K562 (cell line): Measurements from ENCODE around the gene SNX14.

Experiments used
- KAT8 ChIP-seq: fragments of 450-650 bp; IDR thresholded peaks from 2 replicates; pipeline ENCODE4 v1.6.1; 2016; ENCODE audit warnings: low read depth, mild to moderate bottlenecking
- MAZ ChIP-seq, 2 experiments: fragments of 450-650 bp in 1 of 2; sonication (generic) in 1 of 2; formaldehyde crosslinking; IDR thresholded peaks in 1 of 2; conservative IDR thresholded peaks in 1 of 2; 2 replicates each; pipeline versions ENCODE4 v1.4.0 to v1.5.0; 2020; ENCODE audit warnings: mild to moderate bottlenecking in 1 of 2, missing genetic modification reagents in 1 of 2
- SMARCC2 ChIP-seq: fragments of 450-650 bp; IDR thresholded peaks from 2 replicates; pipeline ENCODE4 v1.6.1; 2017; ENCODE audit warnings: antibody characterized with exemption, moderate library complexity, mild to moderate bottlenecking, low read depth
- YY1 ChIP-seq, 3 experiments: IDR thresholded peaks; 2 replicates each; pipeline ENCODE4 v1.6.1; 2011; ENCODE audit warnings: low read length in 2 of 3, mild to moderate bottlenecking in 2 of 3, moderate library complexity in 2 of 3, borderline replicate concordance in 1 of 3, control low read depth in 1 of 3, low read depth in 1 of 3; ENCODE audit not compliant: insufficient read depth in 3 of 3, insufficient replicate concordance in 2 of 3, control insufficient read depth in 1 of 3, insufficient read length in 1 of 3; ENCODE audit errors: extremely low read depth in 1 of 3
- ZNF785 ChIP-seq: fragments of 250-450 bp; sonication (Bioruptor Pico); IDR thresholded peaks from 2 replicates; pipeline ENCODE4 v1.4.0; 2020; ENCODE audit warnings: mild to moderate bottlenecking
- TF ChIP-seq, protein P1 (sequence below): sonication (generic); formaldehyde crosslinking; IDR thresholded peaks from 2 replicates; pipeline ENCODE4 v1.8.0; 2022; ENCODE audit warnings: mild to moderate bottlenecking, missing genetic modification reagents
- TF ChIP-seq, protein P2 (sequence below): sonication (generic); formaldehyde crosslinking; IDR thresholded peaks from 2 replicates; pipeline ENCODE4 v1.8.1; 2022; ENCODE audit warnings: missing genetic modification reagents
- TF ChIP-seq, protein P3 (sequence below), 3 experiments: IDR thresholded peaks in 2 of 3; conservative IDR thresholded peaks in 1 of 3; 2 replicates each; pipeline ENCODE4 v1.5.1; 2011 to 2012; ENCODE audit warnings: low read length in 3 of 3, mild to moderate bottlenecking in 3 of 3, control low read depth in 2 of 3, improper control_type of control experiment in 1 of 3, inconsistent platforms in 1 of 3, low read depth in 1 of 3, mixed read lengths in 1 of 3, moderate library complexity in 1 of 3; ENCODE audit not compliant: insufficient read depth in 2 of 3
- TF ChIP-seq, protein P4 (sequence below), 2 experiments: fragments of 450-650 bp in 1 of 2; IDR thresholded peaks; 2 replicates each; pipeline ENCODE4 v1.6.1; 2011 to 2017; ENCODE audit warnings: low read depth in 2 of 2, antibody characterized with exemption in 1 of 2, borderline replicate concordance in 1 of 2, low read length in 1 of 2, mild to moderate bottlenecking in 1 of 2, mixed read lengths in 1 of 2; ENCODE audit not compliant: control insufficient read depth in 1 of 2
- TF ChIP-seq, protein P5 (sequence below): fragments of 450-650 bp; formaldehyde crosslinking; IDR thresholded peaks from 2 replicates; pipeline ENCODE4 v1.4.0; 2020; ENCODE audit warnings: mild to moderate bottlenecking, moderate library complexity

DNA sequence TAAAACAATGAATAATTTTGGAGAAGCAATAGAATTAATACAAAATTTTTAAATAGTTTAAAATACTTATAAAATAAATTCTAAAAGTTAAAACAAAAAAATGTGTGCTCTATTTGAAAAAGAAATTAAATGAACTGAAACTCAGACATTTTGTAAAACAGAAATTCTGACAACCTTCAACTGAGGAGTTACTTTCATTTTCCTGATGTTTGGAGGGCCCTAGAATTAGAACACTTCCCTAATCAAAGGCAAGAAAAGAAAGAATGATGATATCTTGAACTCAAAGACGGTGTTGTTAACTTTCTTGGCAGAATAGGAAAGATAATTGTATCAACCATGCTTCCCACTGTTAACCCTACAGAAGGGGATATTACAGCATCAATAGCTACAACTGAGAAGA is 27.9 kb downstream of the SNX14 start:
- TF ChIP-seq YY1 (IDR thresholded peaks at IDR 0.05; ENCODE audit: borderline replicate concordance in 1 of 3, control insufficient read depth in 1 of 3, extremely low read depth in 1 of 3, insufficient read depth in 3 of 3, insufficient read length in 1 of 3, insufficient replicate concordance in 2 of 3, low read depth in 1 of 3, low read length in 2 of 3) (no peak), ZNF785 (CRISPR knock-in tag) (no peak), KAT8 (no peak), MAZ (CRISPR knock-in tag; conservative IDR thresholded peaks at IDR 0.05 in 1 of 2, IDR thresholded peaks at IDR 0.05 in 1 of 2) (no peak), SMARCC2 (no peak)
- TF ChIP-seq, protein P1, sequence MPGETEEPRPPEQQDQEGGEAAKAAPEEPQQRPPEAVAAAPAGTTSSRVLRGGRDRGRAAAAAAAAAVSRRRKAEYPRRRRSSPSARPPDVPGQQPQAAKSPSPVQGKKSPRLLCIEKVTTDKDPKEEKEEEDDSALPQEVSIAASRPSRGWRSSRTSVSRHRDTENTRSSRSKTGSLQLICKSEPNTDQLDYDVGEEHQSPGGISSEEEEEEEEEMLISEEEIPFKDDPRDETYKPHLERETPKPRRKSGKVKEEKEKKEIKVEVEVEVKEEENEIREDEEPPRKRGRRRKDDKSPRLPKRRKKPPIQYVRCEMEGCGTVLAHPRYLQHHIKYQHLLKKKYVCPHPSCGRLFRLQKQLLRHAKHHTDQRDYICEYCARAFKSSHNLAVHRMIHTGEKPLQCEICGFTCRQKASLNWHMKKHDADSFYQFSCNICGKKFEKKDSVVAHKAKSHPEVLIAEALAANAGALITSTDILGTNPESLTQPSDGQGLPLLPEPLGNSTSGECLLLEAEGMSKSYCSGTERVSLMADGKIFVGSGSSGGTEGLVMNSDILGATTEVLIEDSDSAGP (CRISPR knock-in tag) = no peak
- TF ChIP-seq, protein P2, sequence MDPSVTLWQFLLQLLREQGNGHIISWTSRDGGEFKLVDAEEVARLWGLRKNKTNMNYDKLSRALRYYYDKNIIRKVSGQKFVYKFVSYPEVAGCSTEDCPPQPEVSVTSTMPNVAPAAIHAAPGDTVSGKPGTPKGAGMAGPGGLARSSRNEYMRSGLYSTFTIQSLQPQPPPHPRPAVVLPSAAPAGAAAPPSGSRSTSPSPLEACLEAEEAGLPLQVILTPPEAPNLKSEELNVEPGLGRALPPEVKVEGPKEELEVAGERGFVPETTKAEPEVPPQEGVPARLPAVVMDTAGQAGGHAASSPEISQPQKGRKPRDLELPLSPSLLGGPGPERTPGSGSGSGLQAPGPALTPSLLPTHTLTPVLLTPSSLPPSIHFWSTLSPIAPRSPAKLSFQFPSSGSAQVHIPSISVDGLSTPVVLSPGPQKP = no peak
- TF ChIP-seq, protein P3, sequence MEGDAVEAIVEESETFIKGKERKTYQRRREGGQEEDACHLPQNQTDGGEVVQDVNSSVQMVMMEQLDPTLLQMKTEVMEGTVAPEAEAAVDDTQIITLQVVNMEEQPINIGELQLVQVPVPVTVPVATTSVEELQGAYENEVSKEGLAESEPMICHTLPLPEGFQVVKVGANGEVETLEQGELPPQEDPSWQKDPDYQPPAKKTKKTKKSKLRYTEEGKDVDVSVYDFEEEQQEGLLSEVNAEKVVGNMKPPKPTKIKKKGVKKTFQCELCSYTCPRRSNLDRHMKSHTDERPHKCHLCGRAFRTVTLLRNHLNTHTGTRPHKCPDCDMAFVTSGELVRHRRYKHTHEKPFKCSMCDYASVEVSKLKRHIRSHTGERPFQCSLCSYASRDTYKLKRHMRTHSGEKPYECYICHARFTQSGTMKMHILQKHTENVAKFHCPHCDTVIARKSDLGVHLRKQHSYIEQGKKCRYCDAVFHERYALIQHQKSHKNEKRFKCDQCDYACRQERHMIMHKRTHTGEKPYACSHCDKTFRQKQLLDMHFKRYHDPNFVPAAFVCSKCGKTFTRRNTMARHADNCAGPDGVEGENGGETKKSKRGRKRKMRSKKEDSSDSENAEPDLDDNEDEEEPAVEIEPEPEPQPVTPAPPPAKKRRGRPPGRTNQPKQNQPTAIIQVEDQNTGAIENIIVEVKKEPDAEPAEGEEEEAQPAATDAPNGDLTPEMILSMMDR (IDR thresholded peaks at IDR 0.05 in 2 of 3, conservative IDR thresholded peaks at IDR 0.05 in 1 of 3; ENCODE audit: insufficient read depth in 2 of 3, low read depth in 1 of 3, low read length in 3 of 3) = no peak
- TF ChIP-seq, protein P4, sequence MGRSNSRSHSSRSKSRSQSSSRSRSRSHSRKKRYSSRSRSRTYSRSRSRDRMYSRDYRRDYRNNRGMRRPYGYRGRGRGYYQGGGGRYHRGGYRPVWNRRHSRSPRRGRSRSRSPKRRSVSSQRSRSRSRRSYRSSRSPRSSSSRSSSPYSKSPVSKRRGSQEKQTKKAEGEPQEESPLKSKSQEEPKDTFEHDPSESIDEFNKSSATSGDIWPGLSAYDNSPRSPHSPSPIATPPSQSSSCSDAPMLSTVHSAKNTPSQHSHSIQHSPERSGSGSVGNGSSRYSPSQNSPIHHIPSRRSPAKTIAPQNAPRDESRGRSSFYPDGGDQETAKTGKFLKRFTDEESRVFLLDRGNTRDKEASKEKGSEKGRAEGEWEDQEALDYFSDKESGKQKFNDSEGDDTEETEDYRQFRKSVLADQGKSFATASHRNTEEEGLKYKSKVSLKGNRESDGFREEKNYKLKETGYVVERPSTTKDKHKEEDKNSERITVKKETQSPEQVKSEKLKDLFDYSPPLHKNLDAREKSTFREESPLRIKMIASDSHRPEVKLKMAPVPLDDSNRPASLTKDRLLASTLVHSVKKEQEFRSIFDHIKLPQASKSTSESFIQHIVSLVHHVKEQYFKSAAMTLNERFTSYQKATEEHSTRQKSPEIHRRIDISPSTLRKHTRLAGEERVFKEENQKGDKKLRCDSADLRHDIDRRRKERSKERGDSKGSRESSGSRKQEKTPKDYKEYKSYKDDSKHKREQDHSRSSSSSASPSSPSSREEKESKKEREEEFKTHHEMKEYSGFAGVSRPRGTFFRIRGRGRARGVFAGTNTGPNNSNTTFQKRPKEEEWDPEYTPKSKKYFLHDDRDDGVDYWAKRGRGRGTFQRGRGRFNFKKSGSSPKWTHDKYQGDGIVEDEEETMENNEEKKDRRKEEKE (IDR thresholded peaks at IDR 0.05; ENCODE audit: borderline replicate concordance in 1 of 2, control insufficient read depth in 1 of 2, low read depth in 2 of 2, low read length in 1 of 2) = no peak
- TF ChIP-seq, protein P5, sequence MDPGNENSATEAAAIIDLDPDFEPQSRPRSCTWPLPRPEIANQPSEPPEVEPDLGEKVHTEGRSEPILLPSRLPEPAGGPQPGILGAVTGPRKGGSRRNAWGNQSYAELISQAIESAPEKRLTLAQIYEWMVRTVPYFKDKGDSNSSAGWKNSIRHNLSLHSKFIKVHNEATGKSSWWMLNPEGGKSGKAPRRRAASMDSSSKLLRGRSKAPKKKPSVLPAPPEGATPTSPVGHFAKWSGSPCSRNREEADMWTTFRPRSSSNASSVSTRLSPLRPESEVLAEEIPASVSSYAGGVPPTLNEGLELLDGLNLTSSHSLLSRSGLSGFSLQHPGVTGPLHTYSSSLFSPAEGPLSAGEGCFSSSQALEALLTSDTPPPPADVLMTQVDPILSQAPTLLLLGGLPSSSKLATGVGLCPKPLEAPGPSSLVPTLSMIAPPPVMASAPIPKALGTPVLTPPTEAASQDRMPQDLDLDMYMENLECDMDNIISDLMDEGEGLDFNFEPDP = no peak
